T-helper 1 cell treated with Interleukin-12 subunit alpha and Interleukin-12 subunit beta and Interleukin-4 antibody, amounts not matched to agents 30 ng/mL and 1 ng/mL, for 36 hours (primary cell): ENCODE data around the gene PIK3CA. TPM values are rescaled to one million over a fixed set of nuclear protein-coding genes. Genes with fewer than 3 reads are reported as not detected.
"Not testable (repeated sequence)": the region's sequence is repeated elsewhere in the genome, so short reads cannot be mapped to it uniquely, and the experiment has no call there.

Source experiments
- intact Hi-C: fragments of 100-400 bp; cut with micrococcal nuclease; formaldehyde crosslinking; loops from one replicate; pipeline ENCODE4 v1.15.1; 2024
- total RNA-seq: library from RNA; stranded (reverse); gene quantifications from 2 replicates; pipeline ENCODE4 v1.2.3, GENCODE V29; 2022

The PIK3CA gene
- total RNA-seq, 1 donor from 2014 or later = 25.1 TPM

DNA sequence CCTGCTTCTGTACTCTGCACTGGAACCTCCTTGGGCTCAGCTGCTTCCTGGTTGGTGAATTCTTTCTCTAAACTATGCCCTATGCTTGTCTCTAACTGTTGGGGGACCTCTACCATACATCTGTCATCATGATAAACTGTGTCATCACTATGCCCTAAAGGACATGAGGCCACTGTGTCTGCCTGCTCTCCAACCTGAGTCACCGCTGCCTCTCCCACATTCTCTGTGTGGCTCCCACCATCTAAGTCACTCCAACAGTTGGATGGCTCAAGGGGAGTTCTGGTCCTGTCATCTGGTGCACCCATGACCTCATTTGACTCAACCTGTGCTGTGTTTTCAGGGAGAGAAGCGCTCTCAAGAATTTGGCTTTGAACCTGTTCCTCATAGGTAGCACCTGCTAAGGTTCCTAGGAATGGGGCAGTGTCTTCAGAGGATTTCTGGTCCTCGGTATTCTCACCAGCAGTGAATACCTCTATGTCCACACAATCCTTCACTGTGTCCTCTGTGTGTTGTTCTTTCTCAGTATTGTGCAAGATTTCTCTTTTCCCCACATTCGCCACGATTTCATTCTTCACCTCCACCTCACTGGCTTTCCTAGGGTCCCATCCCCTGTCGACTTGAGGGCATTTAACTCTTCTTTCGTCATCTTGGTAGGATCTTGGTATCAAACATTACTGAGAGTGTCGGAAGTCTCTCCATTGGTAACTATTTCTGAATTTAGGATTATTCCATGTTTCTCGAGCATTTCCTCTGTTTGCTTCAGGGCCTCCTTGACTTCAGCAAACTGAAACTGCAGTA is 112.0 kb downstream of the PIK3CA start:
- intact Hi-C loops = loop anchor here (2.0 to 5.0 kb wide), 4 partner anchors 63 to 302 kb away; partner anchors contain the start of genes ACTL6A, ZMAT3 and ZNF639

- intact Hi-C loops = loop anchor here (1.0 to 5.0 kb wide), 6 partner anchors 62 to 301 kb away; partner anchors contain the start of genes ACTL6A, ZMAT3 and ZNF639
These were observed 113.0 kb downstream of the PIK3CA start for GRCh38 chr3:179260949-179261765.

- intact Hi-C loops = loop anchor here (5.0 kb wide), 2 partner anchors 66 to 299 kb away; partner anchors contain the start of gene ACTL6A
These were observed 115.0 kb downstream of the PIK3CA start for GRCh38 chr3:179263134-179263533.

DNA sequence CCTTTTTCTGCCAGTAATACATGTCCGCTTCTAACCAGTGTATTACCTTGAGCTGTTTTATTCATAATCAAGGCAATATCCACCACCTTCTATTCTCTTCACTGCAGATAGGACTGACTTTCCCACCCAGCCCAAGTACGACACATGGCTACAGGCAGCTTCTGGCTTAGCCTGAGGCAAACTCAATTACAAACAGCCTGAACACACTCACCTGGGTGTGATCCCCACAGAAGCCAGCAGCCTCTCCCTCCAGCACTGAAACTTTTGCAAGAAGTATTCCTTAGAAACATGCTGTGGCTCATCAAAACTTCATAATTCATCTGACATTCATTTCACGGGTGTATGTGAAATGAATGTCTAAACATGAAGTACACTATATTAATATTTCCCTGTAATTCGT is 116.3 kb downstream of the PIK3CA start:
- intact Hi-C loops = loop anchor here (5.0 kb wide), 2 partner anchors 67 to 298 kb away; partner anchors contain the start of gene ACTL6A

GRCh38 chr3:179265092-179265491 is 116.9 kb downstream of the PIK3CA start:
- intact Hi-C loops = no loop called here

- intact Hi-C loops = no loop called here
These were observed 117.7 kb downstream of the PIK3CA start for GRCh38 chr3:179265875-179266274.

GRCh38 chr3:179266701-179267211 is 118.6 kb downstream of the PIK3CA start:
- intact Hi-C loops = no loop called here

GRCh38 chr3:179268400-179269051 is 120.4 kb downstream of the PIK3CA start:
- intact Hi-C loops = no loop called here

- intact Hi-C loops = no loop called here
These were observed 121.1 kb downstream of the PIK3CA start for GRCh38 chr3:179269152-179269707.

DNA sequence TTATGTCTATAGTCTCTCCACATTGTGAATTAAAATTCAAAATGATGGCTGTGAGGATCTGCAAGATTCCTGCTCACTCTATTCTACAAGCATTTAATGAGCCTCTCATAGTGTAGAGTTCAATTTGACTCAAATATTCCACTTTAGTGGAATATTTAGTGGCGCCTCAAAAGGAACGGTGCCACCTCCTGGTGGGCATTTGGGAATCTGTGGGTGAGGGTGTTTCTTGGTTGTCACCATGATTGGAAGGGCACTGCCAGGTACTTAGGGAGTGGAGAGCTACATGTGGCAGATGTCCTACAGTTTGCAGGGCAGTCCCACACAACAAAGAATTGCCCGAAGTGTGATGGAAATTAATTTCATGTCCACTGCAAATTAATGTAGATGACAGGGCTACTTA is 124.2 kb downstream of the PIK3CA start:
- intact Hi-C loops = no loop called here

DNA sequence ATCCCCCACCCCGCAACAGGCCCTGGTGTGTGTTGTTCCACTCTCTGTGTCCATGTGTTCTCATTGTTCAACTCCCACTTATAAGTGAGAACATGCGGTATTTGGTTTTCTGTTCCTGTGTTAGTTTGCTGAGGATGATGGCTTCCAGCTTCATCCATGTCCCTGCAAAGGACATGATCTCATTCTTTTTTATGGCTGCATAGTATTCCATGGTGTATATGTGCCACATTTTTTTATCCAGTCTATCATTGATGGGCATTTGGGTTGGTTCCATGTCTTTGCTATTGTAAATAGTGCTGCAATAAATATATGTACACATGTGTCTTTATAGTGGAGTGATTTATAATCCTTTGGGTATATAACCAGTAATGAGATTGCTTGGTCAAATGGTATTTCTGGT is 126.3 kb downstream of the PIK3CA start:
- intact Hi-C loops = not testable (repeated sequence)

DNA sequence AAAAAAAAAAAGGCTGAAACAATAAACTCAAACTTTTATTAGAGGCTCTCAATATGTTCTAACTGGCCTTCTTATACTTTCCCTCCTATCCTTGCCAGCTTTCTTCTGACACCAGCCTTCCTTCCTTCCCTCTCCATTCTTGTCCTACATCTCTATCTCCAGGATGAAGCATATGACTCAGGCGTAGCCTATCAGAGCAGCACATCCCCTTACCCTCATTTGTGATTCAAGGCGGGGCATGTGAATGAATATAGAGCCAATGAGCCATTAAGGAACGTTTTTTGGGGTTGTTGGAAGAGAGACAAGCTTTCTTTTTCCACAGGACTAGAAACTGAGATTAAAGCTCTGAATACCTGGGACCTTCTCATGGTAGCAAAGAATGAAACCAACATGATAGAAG is 127.8 kb downstream of the PIK3CA start:
- intact Hi-C loops = no loop called here

DNA sequence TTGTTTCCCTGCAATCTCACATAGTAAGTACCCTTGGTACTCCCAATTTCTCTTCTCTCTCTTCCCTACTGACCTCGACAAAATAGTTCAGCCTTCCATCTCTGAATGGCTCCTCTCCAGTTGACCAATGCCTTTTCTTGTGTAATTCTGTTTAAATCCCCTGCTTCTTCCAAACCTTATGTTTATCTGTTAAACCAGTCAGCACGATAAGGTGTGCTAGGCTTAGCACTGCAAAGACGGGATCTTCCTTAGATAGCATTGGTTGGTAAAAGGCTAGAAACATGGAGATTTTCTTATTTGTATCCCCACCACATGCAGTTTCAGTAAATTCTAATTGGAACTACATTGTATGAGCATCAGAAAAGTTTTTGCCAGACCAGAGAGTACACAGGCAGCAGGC is 128.6 kb downstream of the PIK3CA start:
- intact Hi-C loops = no loop called here

DNA sequence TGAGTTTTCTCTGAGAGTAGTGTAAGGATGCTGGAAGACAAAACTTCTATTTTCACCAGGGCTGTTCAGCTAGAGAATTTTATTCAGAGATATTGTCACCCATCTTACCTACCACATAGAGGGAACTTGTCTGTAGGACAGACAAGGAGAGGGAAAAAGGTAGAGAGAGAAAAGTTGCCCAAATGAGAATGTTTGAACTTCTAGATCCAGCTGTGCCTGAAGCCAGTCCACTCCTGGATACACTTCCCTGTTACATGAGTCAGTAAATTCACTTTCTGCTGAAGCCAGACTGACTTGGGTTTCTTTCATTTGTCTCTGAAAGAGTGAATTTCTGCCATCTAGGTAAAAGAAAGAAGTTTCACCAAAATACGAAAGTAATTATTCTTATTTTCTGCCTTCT is 130.0 kb downstream of the PIK3CA start:
- intact Hi-C loops = no loop called here

GRCh38 chr3:179278932-179279693 is 131.0 kb downstream of the PIK3CA start:
- intact Hi-C loops = no loop called here

- intact Hi-C loops = no loop called here
These were observed 131.7 kb downstream of the PIK3CA start for GRCh38 chr3:179279837-179280236.

- intact Hi-C loops = no loop called here
These were observed 133.7 kb downstream of the PIK3CA start for GRCh38 chr3:179281825-179282224.

DNA sequence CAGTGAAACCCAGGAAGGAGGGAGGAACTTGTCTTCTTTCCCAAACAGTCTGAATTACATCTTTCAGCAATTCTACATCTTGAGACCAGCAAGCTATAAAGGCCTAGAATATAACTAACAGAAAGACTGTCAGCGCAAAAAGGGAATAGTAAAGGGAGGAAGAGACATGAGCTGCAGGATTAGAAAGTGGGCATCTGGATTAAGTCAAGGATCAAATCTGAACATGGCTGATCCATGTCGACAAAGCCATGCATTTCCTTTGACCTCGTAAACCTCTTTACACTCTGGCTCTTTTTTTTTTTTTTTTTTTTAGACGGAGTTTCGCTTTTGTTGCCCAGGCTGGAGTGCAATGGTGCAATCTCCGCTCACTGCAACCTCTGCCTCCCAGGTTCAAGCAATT is 138.2 kb downstream of the PIK3CA start:
- intact Hi-C loops = no loop called here

DNA sequence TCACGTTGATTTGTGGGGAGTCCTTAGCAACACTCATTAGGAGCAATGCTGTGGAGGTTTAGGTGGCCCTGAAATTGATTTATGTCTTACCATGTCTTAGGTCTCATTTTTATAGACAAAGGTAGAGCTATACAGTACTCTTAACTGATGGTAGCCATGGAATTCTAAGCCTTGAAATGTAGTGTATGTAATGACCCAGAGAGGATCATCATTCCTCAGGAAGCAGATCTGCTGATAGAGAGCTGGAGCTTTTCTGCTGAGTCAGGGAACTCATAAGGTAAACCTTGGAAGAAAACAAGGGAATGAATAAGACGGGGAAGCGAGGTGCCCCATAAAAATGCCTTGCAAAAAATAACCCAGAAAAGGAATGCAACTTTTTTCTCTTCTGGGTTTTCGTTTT is 140.7 kb downstream of the PIK3CA start:
- intact Hi-C loops = no loop called here

DNA sequence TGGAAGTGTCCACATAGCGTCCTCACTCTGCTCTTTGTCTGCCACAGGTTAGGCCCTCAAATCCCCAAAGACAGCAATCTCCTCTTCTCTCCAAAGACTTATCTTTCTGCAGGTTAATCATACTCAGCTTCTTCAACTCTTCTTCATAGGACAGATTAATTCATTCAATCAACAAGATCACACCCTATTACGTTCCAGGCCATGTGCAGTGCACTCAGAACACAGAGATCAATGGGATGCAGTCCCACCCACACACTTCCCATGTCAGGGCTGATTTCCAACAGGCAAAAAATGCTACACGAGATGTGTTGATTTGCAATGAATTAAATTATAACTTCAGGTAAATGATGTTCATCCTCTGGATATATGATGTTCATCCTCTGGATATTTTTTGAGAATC is 141.1 kb downstream of the PIK3CA start:
- intact Hi-C loops = no loop called here
